ENCODE data around the gene JPH4.

JPH4 gene

GRCh38 chr14:23542261-23542660 is 36.3 kb downstream of the JPH4 start:
- no peak for ATAC-seq
- TF ChIP-seq ZNF8 (CRISPR knock-in tag; IDR thresholded peaks at IDR 0.05) (no peak), CSRNP3 (CRISPR knock-in tag; IDR thresholded peaks at IDR 0.05) (no peak), CREB5 (CRISPR knock-in tag; IDR thresholded peaks at IDR 0.05; ENCODE audit: low read depth) (no peak), ISL1 (CRISPR knock-in tag; IDR thresholded peaks at IDR 0.05) (no peak), RARB (CRISPR knock-in tag; IDR thresholded peaks at IDR 0.05) (no peak), POU6F1 (CRISPR knock-in tag; IDR thresholded peaks at IDR 0.05; ENCODE audit: borderline replicate concordance, low read depth) (no peak), SNAI2 (CRISPR knock-in tag; IDR thresholded peaks at IDR 0.05) (no peak), ZC3H10 (CRISPR knock-in tag; IDR thresholded peaks at IDR 0.05) (no peak), PATZ1 (CRISPR knock-in tag; IDR thresholded peaks at IDR 0.05; ENCODE audit: borderline replicate concordance) (no peak), CSDC2 (CRISPR knock-in tag; IDR thresholded peaks at IDR 0.05) (no peak), GLIS3 (CRISPR knock-in tag; IDR thresholded peaks at IDR 0.05) (no peak), BACH2 (CRISPR knock-in tag; IDR thresholded peaks at IDR 0.05; ENCODE audit: borderline replicate concordance) (no peak), TOX (CRISPR knock-in tag; IDR thresholded peaks at IDR 0.05; ENCODE audit: borderline replicate concordance) (no peak), ZFP30 (CRISPR knock-in tag; IDR thresholded peaks at IDR 0.05) (no peak), PPARA (CRISPR knock-in tag; IDR thresholded peaks at IDR 0.05; ENCODE audit: borderline replicate concordance) (no peak), ZNF70 (CRISPR knock-in tag; IDR thresholded peaks at IDR 0.05) (no peak), TCF4 (CRISPR knock-in tag; IDR thresholded peaks at IDR 0.05; ENCODE audit: borderline replicate concordance) (no peak), OSR1 (CRISPR knock-in tag; IDR thresholded peaks at IDR 0.05) (no peak)

- TF ChIP-seq RARB (CRISPR knock-in tag; IDR thresholded peaks at IDR 0.05) (no peak), SNAI2 (CRISPR knock-in tag; IDR thresholded peaks at IDR 0.05) (no peak), ZNF565 (CRISPR knock-in tag; conservative IDR thresholded peaks at IDR 0.05; ENCODE audit: low read depth) (no peak), TOX (CRISPR knock-in tag; IDR thresholded peaks at IDR 0.05; ENCODE audit: borderline replicate concordance) (no peak), CSRNP3 (CRISPR knock-in tag; IDR thresholded peaks at IDR 0.05) (no peak), PATZ1 (CRISPR knock-in tag; IDR thresholded peaks at IDR 0.05; ENCODE audit: borderline replicate concordance) (no peak), TCF4 (CRISPR knock-in tag; IDR thresholded peaks at IDR 0.05; ENCODE audit: borderline replicate concordance) (no peak), CREB5 (CRISPR knock-in tag; IDR thresholded peaks at IDR 0.05; ENCODE audit: low read depth) (no peak), ZC3H10 (CRISPR knock-in tag; IDR thresholded peaks at IDR 0.05) (no peak), ZFP3 (CRISPR knock-in tag; IDR thresholded peaks at IDR 0.05) (no peak), GLIS3 (CRISPR knock-in tag; IDR thresholded peaks at IDR 0.05) (no peak), ZNF8 (CRISPR knock-in tag; IDR thresholded peaks at IDR 0.05) (no peak), BACH2 (CRISPR knock-in tag; IDR thresholded peaks at IDR 0.05; ENCODE audit: borderline replicate concordance) (no peak), OSR1 (CRISPR knock-in tag; IDR thresholded peaks at IDR 0.05) (no peak), TSHZ2 (CRISPR knock-in tag; IDR thresholded peaks at IDR 0.05) (no peak), POU6F1 (CRISPR knock-in tag; IDR thresholded peaks at IDR 0.05; ENCODE audit: borderline replicate concordance, low read depth) (no peak), ARNTL (CRISPR knock-in tag; IDR thresholded peaks at IDR 0.05; ENCODE audit: borderline replicate concordance, low read depth) (no peak), ISL1 (CRISPR knock-in tag; IDR thresholded peaks at IDR 0.05) (no peak), ZFP30 (CRISPR knock-in tag; IDR thresholded peaks at IDR 0.05) (no peak)
- ATAC-seq = no peak
Observed at GRCh38 chr14:23540141-23540469, 38.5 kb downstream of the JPH4 start.
